Measurements from ENCODE around the gene KNTC1. TPM values are rescaled to one million over a fixed set of nuclear protein-coding genes. Genes with fewer than 3 reads are reported as not detected.
A peak's percentile ranks its signal among the peaks of the same experiment; 100 is the strongest.

KNTC1 gene
- polyA plus RNA-seq, 2 of the 4 experiments (the other 2 are of a cell fraction), result 30.6 to 68.7 TPM

- no peak for ATAC-seq
- no peak for FAIRE-seq
- TF ChIP-seq JUN (IDR thresholded peaks at IDR 0.05), result no peak
- no peak for TF ChIP-seq CHD2 (IDR thresholded peaks at IDR 0.05; ENCODE audit: low read length, partially characterized antibody)
- TF ChIP-seq SREBF2 (IDR thresholded peaks at IDR 0.05), result no peak
- TF ChIP-seq BCL3 (IDR thresholded peaks at IDR 0.05), result no peak
- no peak for TF ChIP-seq EP300 (IDR thresholded peaks at IDR 0.05)
- no peak for TF ChIP-seq POLR2A (IDR thresholded peaks at IDR 0.05; ENCODE audit: low read length)
- no peak for TF ChIP-seq GATA3 (IDR thresholded peaks at IDR 0.05; ENCODE audit: borderline replicate concordance)
- no peak for TF ChIP-seq HDAC2 (IDR thresholded peaks at IDR 0.05)
- no peak for TF ChIP-seq MAZ (IDR thresholded peaks at IDR 0.05; ENCODE audit: borderline replicate concordance, low read depth, low read length)
- no peak for TF ChIP-seq EHMT2 (IDR thresholded peaks at IDR 0.05; ENCODE audit: low read depth)
- no peak for TF ChIP-seq SMC3 (IDR thresholded peaks at IDR 0.05)
- TF ChIP-seq RAD21 (conservative IDR thresholded peaks at IDR 0.05 in 1 of 2, IDR thresholded peaks at IDR 0.05 in 1 of 2), result no peak
- TF ChIP-seq KDM1A (IDR thresholded peaks at IDR 0.05; ENCODE audit: low read depth), result no peak
- no peak for TF ChIP-seq MAX (IDR thresholded peaks at IDR 0.05)
- TF ChIP-seq ZSCAN20 (CRISPR knock-in tag; IDR thresholded peaks at IDR 0.05), result no peak
- no peak for TF ChIP-seq EHF (CRISPR knock-in tag; IDR thresholded peaks at IDR 0.05)
- TF ChIP-seq POLR2AphosphoS2 (conservative IDR thresholded peaks at IDR 0.05; ENCODE audit: low read length), result no peak
- Histone ChIP-seq H3K4me2 (no peak overlapping the region), H3K27ac (no peak overlapping the region), H3K4me3 (no peak overlapping the region), H3K4me1 (peaks cover 14% of the 10 kb centered on the region; the same call in 2 of the 3 replicates), H3K9me3 (no peaks in the 10 kb centered on the region)
- WGBS (ENCODE audit: missing lambda C conversion rate), result 65% methylated on average over 7 of the region's 7 CpGs
- ChIA-PET POLR2A (no interaction called here), CTCF (interaction anchor here (0.6 to 2.1 kb wide), 5 partner anchors 12 to 139 kb away, joined by 3 to 8 read pairs (median 5); no protein-coding TSS in a partner anchor)
- DNase-seq (ENCODE audit: low read depth in 1 of 2, low spot score in 1 of 2), result no peak
Measured at GRCh38 chr12:122495258-122495657, 31.8 kb upstream of the KNTC1 start.

- WGBS (ENCODE audit: missing lambda C conversion rate), result 2% methylated on average over 35 of the region's 47 CpGs
- peak overlapping the region; percentile 70 for H3K4me3 ChIP-seq
- FAIRE-seq (no peak), ATAC-seq (peak; percentile 52 to 55), DNase-seq (ENCODE audit: low read depth in 1 of 2, low spot score in 1 of 2) (peak; percentile 48 to 71)
- peak overlapping the region; percentile 72 for H3K4me2 ChIP-seq
- no peaks in the 10 kb centered on the region for H3K9me3 ChIP-seq
- TF ChIP-seq CHD2 (IDR thresholded peaks at IDR 0.05; ENCODE audit: low read length, partially characterized antibody), result no peak
- peak; percentile 61 to 83; a peak in 3 of 4 replicates for TF ChIP-seq CEBPB (IDR thresholded peaks at IDR 0.05)
- TF ChIP-seq MAFK (IDR thresholded peaks at IDR 0.05; ENCODE audit: partially characterized antibody), result peak; percentile 9
- TF ChIP-seq CHD4 (IDR thresholded peaks at IDR 0.05; ENCODE audit: borderline replicate concordance), result no peak
- TF ChIP-seq PBX3 (IDR thresholded peaks at IDR 0.05), result peak; percentile 7; the same call in 1 of the 2 replicates
- TF ChIP-seq ESRRA (IDR thresholded peaks at IDR 0.05; ENCODE audit: borderline replicate concordance, low read length), result no peak
- TF ChIP-seq HDAC2 (IDR thresholded peaks at IDR 0.05), result 0 out of 2 replicates have a peak, but pooled peaks have one; percentile 16
- ChIA-PET POLR2A (interaction anchor here (1.0 to 4.3 kb wide), 9 partner anchors 10 to 100 kb away, joined by 3 to 53 read pairs (median 9); partner anchors contain the start of genes KNTC1 and RSRC2), CTCF (interaction anchor here (0.6 to 3.0 kb wide), 14 partner anchors 10 to 164 kb away, joined by 3 to 13 read pairs (median 3); no protein-coding TSS in a partner anchor)
- H3K27ac ChIP-seq, result peak overlapping the region; percentile 94 to 98
- H3K4me1 ChIP-seq, result peaks cover 20% of the 10 kb centered on the region
Measured at GRCh38 chr12:122499991-122500684, 26.9 kb upstream of the KNTC1 start.

Measured in A549 (cell line).